ENCODE data around the gene IVNS1ABP.

DNA sequence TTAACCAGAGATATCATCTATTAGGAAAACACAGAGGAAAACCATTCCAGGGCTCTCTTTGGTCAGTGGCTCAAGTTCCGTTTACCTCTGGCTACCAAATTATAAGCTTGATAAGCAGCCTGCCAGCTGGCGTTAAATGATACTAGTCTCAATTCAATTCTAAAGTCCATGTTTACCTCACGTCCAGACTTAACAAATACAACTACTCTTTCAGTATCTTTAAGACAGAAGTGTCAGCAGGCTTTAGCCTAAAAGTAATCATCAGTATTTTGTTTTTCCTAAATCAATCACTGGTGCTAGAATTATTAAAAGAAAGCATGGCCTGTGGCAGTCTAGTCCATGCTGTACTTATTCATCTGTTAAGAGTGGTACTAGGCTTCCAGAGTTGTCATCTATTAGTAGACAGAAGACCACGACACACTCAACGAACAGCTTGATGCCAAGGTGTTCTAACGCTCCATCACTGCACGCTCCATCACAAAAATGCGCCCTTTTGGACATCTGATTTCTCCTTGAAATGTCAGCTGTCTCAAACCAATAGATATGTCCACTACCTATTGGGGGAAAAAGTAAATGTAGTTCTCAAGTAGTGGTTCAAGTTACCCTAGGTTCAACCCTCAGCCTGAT lies 1.5 kb downstream of the IVNS1ABP start:
- TF ChIP-seq, protein P1, sequence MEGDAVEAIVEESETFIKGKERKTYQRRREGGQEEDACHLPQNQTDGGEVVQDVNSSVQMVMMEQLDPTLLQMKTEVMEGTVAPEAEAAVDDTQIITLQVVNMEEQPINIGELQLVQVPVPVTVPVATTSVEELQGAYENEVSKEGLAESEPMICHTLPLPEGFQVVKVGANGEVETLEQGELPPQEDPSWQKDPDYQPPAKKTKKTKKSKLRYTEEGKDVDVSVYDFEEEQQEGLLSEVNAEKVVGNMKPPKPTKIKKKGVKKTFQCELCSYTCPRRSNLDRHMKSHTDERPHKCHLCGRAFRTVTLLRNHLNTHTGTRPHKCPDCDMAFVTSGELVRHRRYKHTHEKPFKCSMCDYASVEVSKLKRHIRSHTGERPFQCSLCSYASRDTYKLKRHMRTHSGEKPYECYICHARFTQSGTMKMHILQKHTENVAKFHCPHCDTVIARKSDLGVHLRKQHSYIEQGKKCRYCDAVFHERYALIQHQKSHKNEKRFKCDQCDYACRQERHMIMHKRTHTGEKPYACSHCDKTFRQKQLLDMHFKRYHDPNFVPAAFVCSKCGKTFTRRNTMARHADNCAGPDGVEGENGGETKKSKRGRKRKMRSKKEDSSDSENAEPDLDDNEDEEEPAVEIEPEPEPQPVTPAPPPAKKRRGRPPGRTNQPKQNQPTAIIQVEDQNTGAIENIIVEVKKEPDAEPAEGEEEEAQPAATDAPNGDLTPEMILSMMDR (conservative IDR thresholded peaks at IDR 0.05; ENCODE audit: low read depth in 2 of 2): no peak
- TF ChIP-seq EZH2phosphoT487 (IDR thresholded peaks at IDR 0.05; ENCODE audit: unreplicated experiment) (no peak), ZNF331 (CRISPR knock-in tag; IDR thresholded peaks at IDR 0.05; ENCODE audit: low read depth) (no peak), EZH2 (IDR thresholded peaks at IDR 0.05; ENCODE audit: low read depth, unreplicated experiment) (no peak), POLR2AphosphoS5 (IDR thresholded peaks at IDR 0.05; ENCODE audit: low read depth) (no peak), CREB1 (CRISPR knock-in tag; IDR thresholded peaks at IDR 0.05; ENCODE audit: low read depth) (no peak), NANOG (IDR thresholded peaks at IDR 0.05; ENCODE audit: borderline replicate concordance) (no peak), JUNB (IDR thresholded peaks at IDR 0.05; ENCODE audit: unreplicated experiment) (no peak), STAT1 (IDR thresholded peaks at IDR 0.05; ENCODE audit: unreplicated experiment) (no peak), ZNF114 (CRISPR knock-in tag; IDR thresholded peaks at IDR 0.05) (no peak)
- TF ChIP-seq, protein P2, sequence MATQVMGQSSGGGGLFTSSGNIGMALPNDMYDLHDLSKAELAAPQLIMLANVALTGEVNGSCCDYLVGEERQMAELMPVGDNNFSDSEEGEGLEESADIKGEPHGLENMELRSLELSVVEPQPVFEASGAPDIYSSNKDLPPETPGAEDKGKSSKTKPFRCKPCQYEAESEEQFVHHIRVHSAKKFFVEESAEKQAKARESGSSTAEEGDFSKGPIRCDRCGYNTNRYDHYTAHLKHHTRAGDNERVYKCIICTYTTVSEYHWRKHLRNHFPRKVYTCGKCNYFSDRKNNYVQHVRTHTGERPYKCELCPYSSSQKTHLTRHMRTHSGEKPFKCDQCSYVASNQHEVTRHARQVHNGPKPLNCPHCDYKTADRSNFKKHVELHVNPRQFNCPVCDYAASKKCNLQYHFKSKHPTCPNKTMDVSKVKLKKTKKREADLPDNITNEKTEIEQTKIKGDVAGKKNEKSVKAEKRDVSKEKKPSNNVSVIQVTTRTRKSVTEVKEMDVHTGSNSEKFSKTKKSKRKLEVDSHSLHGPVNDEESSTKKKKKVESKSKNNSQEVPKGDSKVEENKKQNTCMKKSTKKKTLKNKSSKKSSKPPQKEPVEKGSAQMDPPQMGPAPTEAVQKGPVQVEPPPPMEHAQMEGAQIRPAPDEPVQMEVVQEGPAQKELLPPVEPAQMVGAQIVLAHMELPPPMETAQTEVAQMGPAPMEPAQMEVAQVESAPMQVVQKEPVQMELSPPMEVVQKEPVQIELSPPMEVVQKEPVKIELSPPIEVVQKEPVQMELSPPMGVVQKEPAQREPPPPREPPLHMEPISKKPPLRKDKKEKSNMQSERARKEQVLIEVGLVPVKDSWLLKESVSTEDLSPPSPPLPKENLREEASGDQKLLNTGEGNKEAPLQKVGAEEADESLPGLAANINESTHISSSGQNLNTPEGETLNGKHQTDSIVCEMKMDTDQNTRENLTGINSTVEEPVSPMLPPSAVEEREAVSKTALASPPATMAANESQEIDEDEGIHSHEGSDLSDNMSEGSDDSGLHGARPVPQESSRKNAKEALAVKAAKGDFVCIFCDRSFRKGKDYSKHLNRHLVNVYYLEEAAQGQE (IDR thresholded peaks at IDR 0.05; ENCODE audit: unreplicated experiment): no peak
- TF ChIP-seq, protein P3, sequence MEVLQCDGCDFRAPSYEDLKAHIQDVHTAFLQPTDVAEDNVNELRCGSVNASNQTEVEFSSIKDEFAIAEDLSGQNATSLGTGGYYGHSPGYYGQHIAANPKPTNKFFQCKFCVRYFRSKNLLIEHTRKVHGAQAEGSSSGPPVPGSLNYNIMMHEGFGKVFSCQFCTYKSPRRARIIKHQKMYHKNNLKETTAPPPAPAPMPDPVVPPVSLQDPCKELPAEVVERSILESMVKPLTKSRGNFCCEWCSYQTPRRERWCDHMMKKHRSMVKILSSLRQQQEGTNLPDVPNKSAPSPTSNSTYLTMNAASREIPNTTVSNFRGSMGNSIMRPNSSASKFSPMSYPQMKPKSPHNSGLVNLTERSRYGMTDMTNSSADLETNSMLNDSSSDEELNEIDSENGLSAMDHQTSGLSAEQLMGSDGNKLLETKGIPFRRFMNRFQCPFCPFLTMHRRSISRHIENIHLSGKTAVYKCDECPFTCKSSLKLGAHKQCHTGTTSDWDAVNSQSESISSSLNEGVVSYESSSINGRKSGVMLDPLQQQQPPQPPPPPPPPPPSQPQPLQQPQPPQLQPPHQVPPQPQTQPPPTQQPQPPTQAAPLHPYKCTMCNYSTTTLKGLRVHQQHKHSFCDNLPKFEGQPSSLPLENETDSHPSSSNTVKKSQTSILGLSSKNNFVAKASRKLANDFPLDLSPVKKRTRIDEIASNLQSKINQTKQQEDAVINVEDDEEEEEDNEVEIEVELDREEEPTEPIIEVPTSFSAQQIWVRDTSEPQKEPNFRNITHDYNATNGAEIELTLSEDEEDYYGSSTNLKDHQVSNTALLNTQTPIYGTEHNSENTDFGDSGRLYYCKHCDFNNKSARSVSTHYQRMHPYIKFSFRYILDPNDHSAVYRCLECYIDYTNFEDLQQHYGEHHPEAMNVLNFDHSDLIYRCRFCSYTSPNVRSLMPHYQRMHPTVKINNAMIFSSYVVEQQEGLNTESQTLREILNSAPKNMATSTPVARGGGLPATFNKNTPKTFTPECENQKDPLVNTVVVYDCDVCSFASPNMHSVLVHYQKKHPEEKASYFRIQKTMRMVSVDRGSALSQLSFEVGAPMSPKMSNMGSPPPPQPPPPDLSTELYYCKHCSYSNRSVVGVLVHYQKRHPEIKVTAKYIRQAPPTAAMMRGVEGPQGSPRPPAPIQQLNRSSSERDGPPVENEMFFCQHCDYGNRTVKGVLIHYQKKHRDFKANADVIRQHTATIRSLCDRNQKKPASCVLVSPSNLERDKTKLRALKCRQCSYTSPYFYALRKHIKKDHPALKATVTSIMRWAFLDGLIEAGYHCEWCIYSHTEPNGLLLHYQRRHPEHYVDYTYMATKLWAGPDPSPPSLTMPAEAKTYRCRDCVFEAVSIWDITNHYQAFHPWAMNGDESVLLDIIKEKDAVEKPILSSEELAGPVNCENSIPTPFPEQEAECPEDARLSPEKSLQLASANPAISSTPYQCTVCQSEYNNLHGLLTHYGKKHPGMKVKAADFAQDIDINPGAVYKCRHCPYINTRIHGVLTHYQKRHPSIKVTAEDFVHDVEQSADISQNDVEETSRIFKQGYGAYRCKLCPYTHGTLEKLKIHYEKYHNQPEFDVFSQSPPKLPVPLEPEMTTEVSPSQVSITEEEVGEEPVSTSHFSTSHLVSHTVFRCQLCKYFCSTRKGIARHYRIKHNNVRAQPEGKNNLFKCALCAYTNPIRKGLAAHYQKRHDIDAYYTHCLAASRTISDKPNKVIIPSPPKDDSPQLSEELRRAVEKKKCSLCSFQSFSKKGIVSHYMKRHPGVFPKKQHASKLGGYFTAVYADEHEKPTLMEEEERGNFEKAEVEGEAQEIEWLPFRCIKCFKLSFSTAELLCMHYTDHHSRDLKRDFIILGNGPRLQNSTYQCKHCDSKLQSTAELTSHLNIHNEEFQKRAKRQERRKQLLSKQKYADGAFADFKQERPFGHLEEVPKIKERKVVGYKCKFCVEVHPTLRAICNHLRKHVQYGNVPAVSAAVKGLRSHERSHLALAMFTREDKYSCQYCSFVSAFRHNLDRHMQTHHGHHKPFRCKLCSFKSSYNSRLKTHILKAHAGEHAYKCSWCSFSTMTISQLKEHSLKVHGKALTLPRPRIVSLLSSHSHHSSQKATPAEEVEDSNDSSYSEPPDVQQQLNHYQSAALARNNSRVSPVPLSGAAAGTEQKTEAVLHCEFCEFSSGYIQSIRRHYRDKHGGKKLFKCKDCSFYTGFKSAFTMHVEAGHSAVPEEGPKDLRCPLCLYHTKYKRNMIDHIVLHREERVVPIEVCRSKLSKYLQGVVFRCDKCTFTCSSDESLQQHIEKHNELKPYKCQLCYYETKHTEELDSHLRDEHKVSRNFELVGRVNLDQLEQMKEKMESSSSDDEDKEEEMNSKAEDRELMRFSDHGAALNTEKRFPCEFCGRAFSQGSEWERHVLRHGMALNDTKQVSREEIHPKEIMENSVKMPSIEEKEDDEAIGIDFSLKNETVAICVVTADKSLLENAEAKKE (CRISPR knock-in tag; IDR thresholded peaks at IDR 0.05): no peak
- TF ChIP-seq, protein P4, sequence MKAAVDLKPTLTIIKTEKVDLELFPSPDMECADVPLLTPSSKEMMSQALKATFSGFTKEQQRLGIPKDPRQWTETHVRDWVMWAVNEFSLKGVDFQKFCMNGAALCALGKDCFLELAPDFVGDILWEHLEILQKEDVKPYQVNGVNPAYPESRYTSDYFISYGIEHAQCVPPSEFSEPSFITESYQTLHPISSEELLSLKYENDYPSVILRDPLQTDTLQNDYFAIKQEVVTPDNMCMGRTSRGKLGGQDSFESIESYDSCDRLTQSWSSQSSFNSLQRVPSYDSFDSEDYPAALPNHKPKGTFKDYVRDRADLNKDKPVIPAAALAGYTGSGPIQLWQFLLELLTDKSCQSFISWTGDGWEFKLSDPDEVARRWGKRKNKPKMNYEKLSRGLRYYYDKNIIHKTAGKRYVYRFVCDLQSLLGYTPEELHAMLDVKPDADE (IDR thresholded peaks at IDR 0.05): no peak
